CD4-positive, alpha-beta memory T cell (primary cell): Measurements from ENCODE around the gene RIMS4. TPM values are rescaled to one million over a fixed set of nuclear protein-coding genes. Genes with fewer than 3 reads are reported as not detected.

Source experiments
- CTCF ChIA-PET: fragments of 350-600 bp; sonication (Branson Sonifier 250); formaldehyde crosslinking; loops from one replicate; lab custom pipeline; 2021; ENCODE audit warnings: inconsistent platforms; ENCODE audit not compliant: partially characterized antibody; lab: Charles Lee
- POLR2A ChIA-PET: fragments of 350-600 bp; sonication (Branson Sonifier 250); formaldehyde crosslinking; loops from one replicate; lab custom pipeline; 2021; ENCODE audit not compliant: partially characterized antibody; lab: Charles Lee
- DNase-seq, 5 donors: peaks; one replicate each; pipeline versions ENCODE4 v3.0.0 to v3.0.0-alpha.2; 2020 to 2022; ENCODE audit warnings: mixed read lengths in 1 of 5
- H3K27ac ChIP-seq: one replicate; pipeline ENCODE4 v1.7.0; 2013; ENCODE audit warnings: low read depth, low read length
- H3K27me3 ChIP-seq: 2 replicates; pipeline ENCODE4 v1.7.0; 2013; ENCODE audit warnings: mild to moderate bottlenecking, low read length, moderate library complexity; ENCODE audit not compliant: insufficient read depth
- H3K36me3 ChIP-seq: 2 replicates; pipeline ENCODE4 v1.7.0; 2013; ENCODE audit warnings: mild to moderate bottlenecking, low read length, moderate library complexity; ENCODE audit not compliant: insufficient read depth
- H3K4me1 ChIP-seq: 2 replicates; pipeline ENCODE4 v1.7.0; 2013; ENCODE audit warnings: mild to moderate bottlenecking, low read length, moderate library complexity; ENCODE audit not compliant: insufficient read depth
- H3K4me3 ChIP-seq, 2 donors: one replicate each; pipeline ENCODE4 v1.7.0; 2013; ENCODE audit warnings: low read length in 2 of 2, mild to moderate bottlenecking in 1 of 2
- H3K9me3 ChIP-seq, 2 donors: one replicate each; pipeline ENCODE4 v1.7.0; 2013; ENCODE audit warnings: low read length in 2 of 2, control low read depth in 1 of 2; ENCODE audit not compliant: control insufficient read depth in 1 of 2
- H3K27ac Mint-ChIP-seq, 7 donors: one replicate each; pipeline ENCODE4 v1.8.0; 2020 to 2021; ENCODE audit warnings: mixed read lengths in 7 of 7, mild to moderate bottlenecking in 6 of 7, inconsistent platforms in 3 of 7, moderate library complexity in 3 of 7
- H3K27me3 Mint-ChIP-seq, 2 donors: one replicate each; pipeline ENCODE4 v1.8.0; 2020 to 2021; ENCODE audit warnings: mixed read lengths in 2 of 2
- H3K36me3 Mint-ChIP-seq, 2 donors: one replicate each; pipeline ENCODE4 v1.8.0; 2020 to 2021; ENCODE audit warnings: mixed read lengths in 2 of 2, inconsistent platforms in 1 of 2, mild to moderate bottlenecking in 1 of 2
- H3K4me1 Mint-ChIP-seq, 4 donors: one replicate each; pipeline ENCODE4 v1.8.0; 2020 to 2021; ENCODE audit warnings: mixed read lengths in 4 of 4, mild to moderate bottlenecking in 1 of 4
- H3K4me3 Mint-ChIP-seq, 8 donors: one replicate each; pipeline ENCODE4 v1.8.0; 2020 to 2021; ENCODE audit warnings: mixed read lengths in 8 of 8, mild to moderate bottlenecking in 7 of 8, moderate library complexity in 6 of 8, inconsistent platforms in 3 of 8
- H3K9me3 Mint-ChIP-seq, 8 donors: one replicate each; pipeline ENCODE4 v1.8.0; 2020 to 2021; ENCODE audit warnings: mixed read lengths in 8 of 8, mild to moderate bottlenecking in 5 of 8, inconsistent platforms in 3 of 8, moderate library complexity in 1 of 8
- intact Hi-C: fragments of 100-400 bp; cut with micrococcal nuclease; formaldehyde crosslinking; loops from one replicate; pipeline ENCODE4 v1.15.1; 2023
- polyA plus RNA-seq, 2 donors: library from polyadenylated mRNA; unstranded; fragments of 300-500 nt; fragmentation: Illumina TruSeq; gene quantifications; one replicate each; pipeline ENCODE4 v1.2.3, GENCODE V29; 2021
- total RNA-seq, 2 experiments: library from RNA; stranded (reverse); gene quantifications; one replicate each; pipeline ENCODE4 v1.2.3, GENCODE V29; 2021

The RIMS4 gene
- total and polyA plus RNA-seq, 4 experiments from 2014 or later: not detected

DNA sequence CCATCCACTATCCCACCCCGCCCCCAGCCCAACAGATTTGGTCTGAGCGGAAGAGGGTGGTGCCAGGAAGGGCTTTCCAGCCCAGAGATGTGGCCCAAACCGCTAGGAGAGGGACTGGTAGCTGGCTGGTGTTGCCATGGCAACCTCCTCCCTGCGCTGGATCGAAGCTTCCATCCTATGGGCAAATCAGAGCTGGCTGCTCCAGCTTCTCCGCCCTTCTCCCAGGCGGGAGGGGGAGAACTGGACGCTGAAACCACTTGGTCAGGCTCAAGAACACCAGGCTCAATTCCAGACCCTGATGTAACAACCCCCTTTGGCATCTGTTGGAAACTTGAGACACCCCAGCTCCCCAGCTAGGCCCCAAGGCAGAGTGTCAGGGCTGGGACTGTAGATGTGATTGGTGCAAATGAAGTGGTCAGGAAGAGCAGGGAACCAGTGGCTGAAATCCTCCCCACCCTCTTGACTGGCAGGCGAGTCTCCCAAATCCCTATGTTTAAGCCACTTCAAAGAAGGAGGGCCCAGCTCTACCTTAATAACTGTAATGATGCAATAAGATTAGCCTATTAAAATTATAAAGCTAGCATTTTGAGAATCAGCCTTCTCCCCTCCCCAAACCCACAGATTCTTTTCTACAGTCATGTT lies 4.2 kb downstream of the RIMS4 start:
- Mint-ChIP-seq H3K9me3 (peaks cover 0 to under 1% (median 0%) of the 10 kb centered on the region in 8 donors), H3K4me3 (no peak overlapping the region), H3K27me3 (peaks cover 42 to 46% of the 10 kb centered on the region in 2 donors), H3K27ac (no peak overlapping the region), H3K36me3 (no peaks in the 10 kb centered on the region), H3K4me1 (peaks cover 0 to 9% (median 6%) of the 10 kb centered on the region in 4 donors)
- intact Hi-C loops: no loop called here
- H3K4me1 ChIP-seq: no peaks in the 10 kb centered on the region
- H3K4me3 ChIP-seq: no peak overlapping the region
- POLR2A ChIA-PET: no interaction called here
- CTCF ChIA-PET: interaction anchor here (0.6 kb wide), 1 partner anchor 57 kb away, joined by 3 read pairs; no protein-coding TSS in a partner anchor
- no peak for DNase-seq
- H3K9me3 ChIP-seq: no peaks in the 10 kb centered on the region
- H3K27ac ChIP-seq: no peak overlapping the region
- no peaks in the 10 kb centered on the region for H3K36me3 ChIP-seq
- H3K27me3 ChIP-seq: peaks cover 23% of the 10 kb centered on the region

DNA sequence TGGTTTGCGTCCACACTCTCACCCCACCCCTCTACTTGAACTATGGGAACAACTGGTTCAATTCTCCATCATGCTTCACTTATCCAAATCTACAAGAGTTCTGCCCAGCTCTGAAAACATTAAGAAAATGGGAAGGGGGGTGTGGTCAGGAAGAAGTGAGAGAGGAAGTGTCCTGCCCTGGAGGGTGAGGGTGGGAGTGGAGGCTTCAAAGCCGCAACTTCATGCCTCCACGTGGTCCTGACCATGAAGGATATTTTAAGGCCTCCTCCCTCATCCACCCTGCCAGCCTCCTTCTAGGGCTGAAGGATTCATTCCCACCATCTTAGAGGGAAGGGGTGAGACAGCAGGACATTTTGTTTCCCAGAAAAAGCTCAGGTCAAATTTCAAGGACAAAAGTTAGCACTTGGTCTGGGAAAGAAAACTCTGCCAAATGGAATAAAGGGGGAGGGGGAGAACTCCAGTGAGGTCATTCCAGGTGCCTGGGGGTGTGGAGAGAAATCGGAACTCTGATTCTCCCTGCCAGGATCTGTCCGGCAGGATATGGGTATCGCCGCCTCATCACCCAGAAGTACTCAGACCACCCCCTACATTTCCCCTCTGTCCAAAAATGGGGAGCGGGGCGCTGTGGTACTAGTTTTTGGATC lies 4.9 kb downstream of the RIMS4 start:
- intact Hi-C loops: no loop called here
- H3K9me3 Mint-ChIP-seq: no peaks in the 10 kb centered on the region
- H3K27ac Mint-ChIP-seq: no peak overlapping the region
- no peak for DNase-seq
- H3K4me3 ChIP-seq: no peak overlapping the region
- peaks cover 38 to 41% of the 10 kb centered on the region in 2 donors for H3K27me3 Mint-ChIP-seq
- POLR2A ChIA-PET: no interaction called here
- H3K27me3 ChIP-seq: peaks cover 18% of the 10 kb centered on the region
- H3K36me3 ChIP-seq: no peaks in the 10 kb centered on the region
- peaks cover 0 to 6% (median 1%) of the 10 kb centered on the region in 4 donors for H3K4me1 Mint-ChIP-seq
- H3K4me1 ChIP-seq: no peaks in the 10 kb centered on the region
- no peaks in the 10 kb centered on the region for H3K9me3 ChIP-seq
- H3K27ac ChIP-seq: no peak overlapping the region
- CTCF ChIA-PET: interaction anchor here (0.6 kb wide), 1 partner anchor 57 kb away, joined by 3 read pairs; no protein-coding TSS in a partner anchor
- H3K36me3 Mint-ChIP-seq: no peaks in the 10 kb centered on the region
- no peak overlapping the region for H3K4me3 Mint-ChIP-seq

DNA sequence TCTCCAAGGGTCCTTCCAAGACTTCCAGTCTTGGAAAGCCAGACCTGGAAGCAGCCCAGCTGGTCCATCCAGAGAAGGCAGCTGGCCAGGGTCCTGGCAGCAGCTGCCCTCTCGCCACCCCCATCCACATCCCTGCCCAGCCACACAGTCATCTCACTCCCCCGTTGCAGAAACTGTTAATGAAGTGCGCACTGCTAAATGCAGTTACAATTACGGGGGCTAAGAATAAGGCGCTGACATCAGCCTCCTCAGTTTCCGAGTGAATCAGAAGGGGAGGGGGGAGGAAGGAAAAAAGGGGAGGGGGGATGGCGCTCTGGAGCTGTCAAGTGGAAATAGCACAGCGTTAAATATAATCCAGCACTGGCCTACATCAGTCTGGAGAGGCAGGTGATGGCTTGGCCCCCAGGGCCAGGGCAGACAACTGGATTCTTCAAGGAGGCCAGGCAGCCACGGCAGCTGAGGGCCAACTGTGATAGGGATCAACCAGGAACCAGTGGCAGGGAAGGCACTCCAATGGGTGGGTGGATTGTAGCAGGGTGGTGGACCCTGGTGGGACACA lies 6.9 kb downstream of the RIMS4 start:
- Histone ChIP-seq H3K27ac (no peak overlapping the region), H3K36me3 (no peaks in the 10 kb centered on the region), H3K4me1 (no peaks in the 10 kb centered on the region), H3K9me3 (no peaks in the 10 kb centered on the region), H3K27me3 (peaks cover 13% of the 10 kb centered on the region), H3K4me3 (no peak overlapping the region)
- intact Hi-C loops: no loop called here
- Mint-ChIP-seq H3K9me3 (no peaks in the 10 kb centered on the region), H3K27me3 (peaks cover 27 to 28% of the 10 kb centered on the region in 2 donors), H3K4me1 (no peaks in the 10 kb centered on the region), H3K36me3 (no peaks in the 10 kb centered on the region), H3K27ac (no peak overlapping the region), H3K4me3 (no peak overlapping the region)
- POLR2A ChIA-PET: no interaction called here
- CTCF ChIA-PET: no interaction called here
- DNase-seq: no peak

DNA sequence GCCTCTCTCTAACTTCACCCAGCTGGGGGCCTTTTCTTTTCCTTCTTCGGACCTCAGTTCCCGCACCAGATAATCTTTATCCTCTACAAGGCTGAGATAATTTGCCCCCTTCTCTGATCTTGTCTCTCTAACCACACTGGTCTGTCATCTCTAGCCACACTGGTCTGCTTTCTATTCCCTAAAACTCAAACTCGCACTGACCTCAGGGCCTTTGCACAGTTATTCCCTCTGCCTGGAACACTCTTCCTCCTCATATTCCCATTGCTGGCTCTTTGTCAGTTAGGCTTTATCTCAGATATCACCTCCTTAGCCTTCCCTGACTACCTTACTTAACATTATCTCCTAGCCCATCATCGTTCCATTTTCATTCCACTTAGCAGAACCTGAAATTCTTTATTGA lies 7.6 kb downstream of the RIMS4 start:
- H3K4me1 Mint-ChIP-seq: no peaks in the 10 kb centered on the region
- POLR2A ChIA-PET: no interaction called here
- H3K27ac Mint-ChIP-seq: no peak overlapping the region
- Histone ChIP-seq H3K27me3 (peaks cover 13% of the 10 kb centered on the region), H3K4me1 (no peaks in the 10 kb centered on the region), H3K4me3 (no peak overlapping the region), H3K36me3 (no peaks in the 10 kb centered on the region), H3K27ac (no peak overlapping the region), H3K9me3 (no peaks in the 10 kb centered on the region)
- intact Hi-C loops: no loop called here
- DNase-seq: no peak
- no peaks in the 10 kb centered on the region for H3K36me3 Mint-ChIP-seq
- H3K9me3 Mint-ChIP-seq: no peaks in the 10 kb centered on the region
- peaks cover 21 to 23% of the 10 kb centered on the region in 2 donors for H3K27me3 Mint-ChIP-seq
- CTCF ChIA-PET: interaction anchor here (1.3 kb wide), 1 partner anchor 293 kb away, joined by 3 read pairs; no protein-coding TSS in a partner anchor
- H3K4me3 Mint-ChIP-seq: no peak overlapping the region

DNA sequence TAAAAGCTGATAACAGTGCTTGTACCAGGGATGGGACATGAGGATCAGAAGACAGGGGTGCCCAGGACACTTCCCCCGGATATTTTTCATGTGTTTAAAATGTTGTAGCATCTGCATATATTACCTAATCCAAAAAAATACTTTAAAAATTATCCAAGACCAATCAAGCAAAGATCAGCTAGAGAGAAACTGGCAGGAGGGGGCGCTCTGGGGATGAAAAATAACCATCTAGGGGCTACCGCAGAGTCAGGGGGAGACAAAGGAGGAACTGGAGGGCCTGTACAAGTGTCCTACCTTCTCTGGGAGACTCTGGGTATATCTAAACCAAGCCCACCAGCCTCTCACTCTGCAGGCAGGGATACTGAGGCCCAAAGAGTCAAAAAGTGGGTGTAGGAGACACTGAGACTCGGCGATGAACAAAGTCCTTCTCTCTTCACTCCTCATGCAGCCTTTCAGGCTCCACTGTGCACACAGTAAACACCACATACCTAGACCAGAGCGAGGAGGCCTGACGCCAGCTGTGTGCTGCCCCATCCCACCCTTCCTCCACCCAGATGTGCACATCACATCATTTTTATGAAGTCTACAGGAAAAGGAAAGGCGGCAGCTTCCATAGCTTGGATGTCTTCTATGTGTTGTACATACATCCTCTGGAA lies 9.8 kb downstream of the RIMS4 start:
- H3K9me3 Mint-ChIP-seq: no peaks in the 10 kb centered on the region
- H3K27ac ChIP-seq: no peak overlapping the region
- no peaks in the 10 kb centered on the region for H3K36me3 Mint-ChIP-seq
- H3K36me3 ChIP-seq: no peaks in the 10 kb centered on the region
- H3K27me3 ChIP-seq: peaks cover under 1% of the 10 kb centered on the region
- intact Hi-C loops: no loop called here
- DNase-seq: no peak
- no peak overlapping the region for H3K27ac Mint-ChIP-seq
- H3K4me1 Mint-ChIP-seq: no peaks in the 10 kb centered on the region
- H3K4me1 ChIP-seq: no peaks in the 10 kb centered on the region
- H3K27me3 Mint-ChIP-seq: peaks cover 5 to 14% of the 10 kb centered on the region in 2 donors
- no peaks in the 10 kb centered on the region for H3K9me3 ChIP-seq
- ChIA-PET POLR2A (no interaction called here), CTCF (no interaction called here)
- H3K4me3 Mint-ChIP-seq: no peak overlapping the region
- H3K4me3 ChIP-seq: no peak overlapping the region

DNA sequence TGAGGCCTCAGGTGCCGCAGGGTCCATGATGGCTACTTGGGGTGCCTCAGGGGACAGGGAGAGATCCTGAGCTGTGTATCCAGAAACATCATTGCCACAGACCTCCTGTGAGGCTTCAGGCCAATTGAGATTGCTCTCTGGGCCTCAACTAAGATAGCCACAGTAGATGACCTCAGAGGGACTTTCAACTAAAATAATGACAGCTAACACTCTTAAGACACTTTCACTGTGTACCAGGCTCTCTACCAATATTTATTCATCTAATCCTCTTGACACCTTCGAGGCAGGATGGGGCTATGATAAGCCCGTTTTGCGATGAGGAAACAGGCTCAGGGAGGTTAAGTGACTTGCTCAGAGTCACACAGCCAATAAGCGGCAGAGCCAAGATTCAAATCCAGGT lies 10.7 kb downstream of the RIMS4 start:
- ChIA-PET POLR2A (no interaction called here), CTCF (interaction anchor here (0.6 kb wide), 1 partner anchor 1244 kb away, joined by 3 read pairs; no protein-coding TSS in a partner anchor)
- intact Hi-C loops: no loop called here
- no peaks in the 10 kb centered on the region for H3K27me3 ChIP-seq
- H3K4me1 ChIP-seq: no peaks in the 10 kb centered on the region
- no peak overlapping the region for H3K4me3 ChIP-seq
- no peak for DNase-seq
- Mint-ChIP-seq H3K4me3 (no peak overlapping the region), H3K36me3 (no peaks in the 10 kb centered on the region), H3K27me3 (peaks cover 5 to 13% of the 10 kb centered on the region in 2 donors), H3K27ac (no peak overlapping the region), H3K9me3 (no peaks in the 10 kb centered on the region), H3K4me1 (no peaks in the 10 kb centered on the region)
- H3K36me3 ChIP-seq: no peaks in the 10 kb centered on the region
- no peaks in the 10 kb centered on the region for H3K9me3 ChIP-seq
- H3K27ac ChIP-seq: no peak overlapping the region
